ENCODE results near the gene FAM13A. TPM values are rescaled to one million over a fixed set of nuclear protein-coding genes. Genes with fewer than 3 reads are reported as not detected.

FAM13A gene
- total and polyA plus RNA-seq, 2 donors (not counting 3 experiments of a cell fraction or from before 2014, with no cell fraction given): 3.3 to 10.5 TPM

GRCh38 chr4:88976775-88977035, 80.3 kb downstream of the FAM13A start:
- no peaks in the 10 kb centered on the region for H3K9me1 ChIP-seq (replicated peaks; ENCODE audit: control insufficient read depth, extremely low read depth, insufficient read depth, low read length)
- H3K4me2 ChIP-seq (ENCODE audit: insufficient read depth, low read length): no peak overlapping the region
- no peak overlapping the region for H2AFZ ChIP-seq (ENCODE audit: low read depth, low read length)
- dilution Hi-C loops (cut with MboI; ENCODE audit: extremely low pct_ligation_motif_present, low sequenced_read_pairs): no loop called here
- DNase-seq (ENCODE audit: low read depth, low spot score) (no peak), FAIRE-seq (no peak)
- CTCF ChIA-PET: no interaction called here
- no peak overlapping the region for H3K4me3 ChIP-seq (replicated peaks in 1 of 3; ENCODE audit: insufficient read depth in 1 of 3, low read depth in 1 of 3, low read length in 3 of 3)
- H3K4me1 ChIP-seq (ENCODE audit: control insufficient read depth, extremely low read depth, insufficient read depth, low read length): no peaks in the 10 kb centered on the region
- no peaks in the 10 kb centered on the region for H3K79me2 ChIP-seq (ENCODE audit: control insufficient read depth, insufficient read depth, low read length)
- no TSS peak for BruUV-seq (replicated peaks)
- H3K9ac ChIP-seq (replicated peaks; ENCODE audit: extremely low read depth, insufficient read depth, low read length): no peak overlapping the region
- POLR2A ChIA-PET: no interaction called here
- H3K9me3 ChIP-seq (replicated peaks; ENCODE audit: control insufficient read depth, insufficient read depth, low read length): no peaks in the 10 kb centered on the region
- intact Hi-C loops (cut with micrococcal nuclease): no loop called here
- H3K36me3 ChIP-seq (ENCODE audit: control insufficient read depth in 2 of 2, extremely low read depth in 1 of 2, insufficient read depth in 2 of 2, low read length in 2 of 2): no peaks in the 10 kb centered on the region
- H4K20me1 ChIP-seq (replicated peaks; ENCODE audit: control insufficient read depth, extremely low read depth, insufficient read depth, low read length): no peaks in the 10 kb centered on the region
- no peaks in the 10 kb centered on the region for H3K27me3 ChIP-seq (ENCODE audit: control insufficient read depth in 2 of 2, insufficient read depth in 2 of 2, low read length in 2 of 2)
- H3K27ac ChIP-seq (ENCODE audit: insufficient read depth, low read depth, low read length): no peak overlapping the region
- TF ChIP-seq EZH2 (IDR thresholded peaks at IDR 0.05; ENCODE audit: borderline replicate concordance, low read depth, low read length, severe bottlenecking) (no peak), GATA2 (IDR thresholded peaks at IDR 0.05; ENCODE audit: insufficient read depth, insufficient read length, low read depth, low read length) (no peak), FOS (IDR thresholded peaks at IDR 0.05; ENCODE audit: borderline replicate concordance, insufficient read depth, low read length) (no peak), JUN (IDR thresholded peaks at IDR 0.05; ENCODE audit: borderline replicate concordance, insufficient read depth, insufficient read length, low read depth) (no peak), MYC (IDR thresholded peaks at IDR 0.05; ENCODE audit: low read depth, low read length) (no peak), MAX (IDR thresholded peaks at IDR 0.05; ENCODE audit: insufficient read depth, insufficient read length) (no peak), POLR2A (IDR thresholded peaks at IDR 0.05; ENCODE audit: low read depth, low read length) (no peak), CTCF (IDR thresholded peaks at IDR 0.05; ENCODE audit: extremely low read depth in 1 of 2, insufficient read depth in 1 of 2, low read depth in 1 of 2, low read length in 2 of 2) (no peak), POLR2AphosphoS5 (IDR thresholded peaks at IDR 0.05; ENCODE audit: insufficient read depth, low read depth, low read length) (no peak)
